ENCODE measurements around the gene MAN2A1.

DNA sequence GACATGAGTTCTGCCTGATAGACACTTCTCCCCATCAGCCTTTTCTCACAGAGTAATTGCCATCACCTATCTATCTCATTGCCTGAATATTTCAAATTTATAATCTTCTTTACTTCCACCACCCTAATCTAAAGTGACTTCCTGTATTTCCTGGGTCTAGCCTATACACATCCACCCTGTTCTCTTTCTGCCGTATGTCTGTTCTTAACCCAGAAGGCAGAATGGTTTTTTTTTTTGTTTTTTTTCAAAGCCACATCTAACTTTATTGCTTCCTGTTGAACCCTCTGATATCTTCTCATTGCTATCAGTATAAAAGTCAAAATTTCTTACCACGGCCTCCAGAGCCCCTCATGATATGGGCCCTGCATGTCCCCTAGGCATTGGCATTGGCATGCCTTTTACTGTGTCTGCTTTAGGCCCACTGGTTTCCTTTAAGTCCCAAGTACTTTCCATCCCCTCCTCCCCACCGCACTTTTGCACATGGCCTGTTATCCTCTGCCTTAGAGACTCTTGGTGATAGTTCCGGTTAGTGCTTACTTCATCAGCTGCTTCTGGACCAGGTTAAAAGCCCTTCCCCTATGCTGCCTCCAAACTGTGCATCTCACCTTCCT lies 159.9 kb downstream of the MAN2A1 start:
- TF ChIP-seq POLR2AphosphoS5 (IDR thresholded peaks at IDR 0.05; ENCODE audit: low read depth) (no peak), ETS1 (IDR thresholded peaks at IDR 0.05) (no peak)
- TF ChIP-seq, protein P1, sequence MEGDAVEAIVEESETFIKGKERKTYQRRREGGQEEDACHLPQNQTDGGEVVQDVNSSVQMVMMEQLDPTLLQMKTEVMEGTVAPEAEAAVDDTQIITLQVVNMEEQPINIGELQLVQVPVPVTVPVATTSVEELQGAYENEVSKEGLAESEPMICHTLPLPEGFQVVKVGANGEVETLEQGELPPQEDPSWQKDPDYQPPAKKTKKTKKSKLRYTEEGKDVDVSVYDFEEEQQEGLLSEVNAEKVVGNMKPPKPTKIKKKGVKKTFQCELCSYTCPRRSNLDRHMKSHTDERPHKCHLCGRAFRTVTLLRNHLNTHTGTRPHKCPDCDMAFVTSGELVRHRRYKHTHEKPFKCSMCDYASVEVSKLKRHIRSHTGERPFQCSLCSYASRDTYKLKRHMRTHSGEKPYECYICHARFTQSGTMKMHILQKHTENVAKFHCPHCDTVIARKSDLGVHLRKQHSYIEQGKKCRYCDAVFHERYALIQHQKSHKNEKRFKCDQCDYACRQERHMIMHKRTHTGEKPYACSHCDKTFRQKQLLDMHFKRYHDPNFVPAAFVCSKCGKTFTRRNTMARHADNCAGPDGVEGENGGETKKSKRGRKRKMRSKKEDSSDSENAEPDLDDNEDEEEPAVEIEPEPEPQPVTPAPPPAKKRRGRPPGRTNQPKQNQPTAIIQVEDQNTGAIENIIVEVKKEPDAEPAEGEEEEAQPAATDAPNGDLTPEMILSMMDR (conservative IDR thresholded peaks at IDR 0.05; ENCODE audit: low read depth in 2 of 2), result no peak
